SK-N-SH (cell line): ENCODE results near the gene WLS. TPM values are rescaled to one million over a fixed set of nuclear protein-coding genes. Genes with fewer than 3 reads are reported as not detected.
A peak's percentile ranks its signal among the peaks of the same experiment; 100 is the strongest.

ENCODE experiments used
- CTCF ChIA-PET: fragments of 300-600, 350-600 bp; formaldehyde crosslinking; extraction: SDS; loops from one replicate; lab custom pipeline; 2021; lab: Yijun Ruan, JAX
- POLR2A ChIA-PET: fragments of 350-600 bp; sonication (Branson Sonifier 250); formaldehyde crosslinking; extraction: SDS; loops from one replicate; lab custom pipeline; 2020; ENCODE audit warnings: antibody characterized with exemption, inconsistent platforms; lab: Yijun Ruan, JAX
- DNase-seq: peaks from one replicate; pipeline ENCODE4 v3.0.0; 2012
- H2AFZ ChIP-seq: fragments of 200-600 bp; sonication (generic); 2 replicates; pipeline ENCODE4 v1.8.1; 2016; ENCODE audit warnings: antibody characterized with exemption, mild to moderate bottlenecking, low read depth
- H3F3A ChIP-seq: fragments of 200-600 bp; sonication (generic); replicated peaks from 2 replicates; pipeline ENCODE3; 2016; ENCODE audit warnings: antibody characterized with exemption, mild to moderate bottlenecking; ENCODE audit not compliant: insufficient read depth
- H3K27ac ChIP-seq, 2 experiments: fragments of 200-500 bp in 1 of 2; fragments of 200-600 bp in 1 of 2; sonication (Bioruptor generic) in 1 of 2; sonication (generic), shearing (Covaris generic) in 1 of 2; 2 replicates each; pipeline versions ENCODE4 v1.5.1 to v1.6.1; 2014 to 2016; ENCODE audit warnings: low read depth in 2 of 2, inconsistent platforms in 1 of 2, low read length in 1 of 2, mild to moderate bottlenecking in 1 of 2, mixed read lengths in 1 of 2
- H3K27me3 ChIP-seq: fragments of 200-600 bp; sonication (generic), shearing (Covaris generic); 2 replicates; pipeline ENCODE4 v1.6.1; 2016; ENCODE audit warnings: mixed run types; ENCODE audit not compliant: insufficient read depth
- H3K36me3 ChIP-seq, 2 experiments: fragments of 200-500 bp in 1 of 2; fragments of 200-600 bp in 1 of 2; sonication (Bioruptor generic) in 1 of 2; sonication (generic) in 1 of 2; replicated peaks in 1 of 2; 2 replicates each; pipeline versions ENCODE3 to v1.5.1; 2014 to 2016; ENCODE audit warnings: low read length in 1 of 2, mild to moderate bottlenecking in 1 of 2; ENCODE audit not compliant: insufficient read depth in 2 of 2, control insufficient read depth in 1 of 2
- H3K4me1 ChIP-seq, 2 experiments: fragments of 200-500 bp in 1 of 2; fragments of 200-600 bp in 1 of 2; sonication (Bioruptor generic) in 1 of 2; sonication (generic), shearing (Covaris generic) in 1 of 2; 2 replicates each; pipeline versions ENCODE4 v1.5.1 to v1.6.1; 2014 to 2016; ENCODE audit warnings: low read depth in 1 of 2, low read length in 1 of 2, mixed run types in 1 of 2; ENCODE audit not compliant: insufficient read depth in 2 of 2, control insufficient read depth in 1 of 2
- H3K4me2 ChIP-seq: fragments of 200-600 bp; sonication (generic), shearing (Covaris generic); 2 replicates; pipeline ENCODE4 v1.6.1; 2017; ENCODE audit warnings: mixed run types
- H3K4me3 ChIP-seq, 2 experiments: fragments of 200-500 bp in 1 of 2; fragments of 200-600 bp in 1 of 2; sonication (Bioruptor generic) in 1 of 2; sonication (generic), shearing (Covaris generic) in 1 of 2; 2 replicates each; pipeline versions ENCODE4 v1.5.1 to v1.8.1; 2014 to 2016; ENCODE audit warnings: low read depth in 2 of 2, inconsistent platforms in 1 of 2, low read length in 1 of 2, mild to moderate bottlenecking in 1 of 2, mixed read lengths in 1 of 2, moderate library complexity in 1 of 2
- H3K79me2 ChIP-seq: fragments of 200-600 bp; sonication (generic); 2 replicates; pipeline ENCODE4 v1.8.1; 2017; ENCODE audit warnings: mild to moderate bottlenecking; ENCODE audit not compliant: insufficient read depth
- H3K9ac ChIP-seq: fragments of 200-600 bp; sonication (generic); 2 replicates; pipeline ENCODE4 v1.6.1; 2017; ENCODE audit warnings: mixed run types
- H3K9me2 ChIP-seq: fragments of 200-600 bp; sonication (generic); 2 replicates; pipeline ENCODE4 v1.6.1; 2017; ENCODE audit warnings: mixed run types
- H3K9me3 ChIP-seq: fragments of 200-600 bp; sonication (generic); 2 replicates; pipeline ENCODE4 v1.6.1; 2017; ENCODE audit warnings: mixed run types, mild to moderate bottlenecking, moderate library complexity
- H4K20me1 ChIP-seq: fragments of 200-600 bp; sonication (generic); 2 replicates; pipeline ENCODE4 v1.6.1; 2017; ENCODE audit warnings: mild to moderate bottlenecking, mixed run types; ENCODE audit not compliant: insufficient read depth
- FOSL2 ChIP-seq: IDR thresholded peaks from 2 replicates; pipeline ENCODE4 v1.4.0; 2012; ENCODE audit warnings: low read depth, mild to moderate bottlenecking, moderate library complexity, borderline replicate concordance
- FOXJ3 ChIP-seq: sonication (generic); formaldehyde crosslinking; IDR thresholded peaks from 2 replicates; pipeline ENCODE4 v1.5.1; 2020; ENCODE audit warnings: mild to moderate bottlenecking, missing genetic modification reagents
- GABPA ChIP-seq: IDR thresholded peaks from 2 replicates; pipeline ENCODE4 v1.4.0; 2012; ENCODE audit warnings: low read depth, mild to moderate bottlenecking
- GATA2 ChIP-seq: sonication (generic); formaldehyde crosslinking; IDR thresholded peaks from 2 replicates; pipeline ENCODE4 v1.5.0; 2020; ENCODE audit warnings: mild to moderate bottlenecking, missing genetic modification reagents
- JUND ChIP-seq: IDR thresholded peaks from 2 replicates; pipeline ENCODE4 v1.4.0; 2012
- MEF2A ChIP-seq: IDR thresholded peaks from 2 replicates; pipeline ENCODE4 v1.4.0; 2012; ENCODE audit warnings: low read depth, borderline replicate concordance
- MXI1 ChIP-seq: IDR thresholded peaks from 2 replicates; pipeline ENCODE4 v1.6.1; 2012; ENCODE audit warnings: mild to moderate bottlenecking, low read depth, low read length, improper control_type of control experiment
- NFIC ChIP-seq: IDR thresholded peaks from 2 replicates; pipeline ENCODE4 v1.4.0; 2012; ENCODE audit warnings: borderline replicate concordance
- NRF1 ChIP-seq: IDR thresholded peaks from 2 replicates; pipeline ENCODE4 v1.6.1; 2012; ENCODE audit warnings: low read depth, mild to moderate bottlenecking, low read length
- POLR2AphosphoS5 ChIP-seq: IDR thresholded peaks from 2 replicates; pipeline ENCODE4 v1.6.1; 2012; ENCODE audit warnings: low read depth, low read length
- RXRA ChIP-seq: IDR thresholded peaks from 2 replicates; pipeline ENCODE4 v1.4.0; 2012; ENCODE audit warnings: low read depth, mild to moderate bottlenecking, borderline replicate concordance
- TCF12 ChIP-seq: IDR thresholded peaks from 2 replicates; pipeline ENCODE4 v1.4.0; 2012
- TEAD4 ChIP-seq: IDR thresholded peaks from 2 replicates; pipeline ENCODE4 v1.4.0; 2012; ENCODE audit warnings: mild to moderate bottlenecking, borderline replicate concordance; ENCODE audit not compliant: insufficient read depth
- WGBS: methylation state at CpG from one replicate; pipeline ENCODE4 v1.1.6; 2017; ENCODE audit warnings: low lambda C conversion rate; 5-methylcytosine and 5-hydroxymethylcytosine counted together
- polyA plus RNA-seq, 3 experiments: library from polyadenylated mRNA; depleted of rRNA; stranded (reverse); fragments of >200 nt; gene quantifications; 2 replicates each; pipeline ENCODE4 v1.2.3, GENCODE V29; 2012
- TF ChIP-seq, protein P1 (sequence below): IDR thresholded peaks from 2 replicates; pipeline ENCODE4 v1.6.1; 2012; ENCODE audit warnings: mild to moderate bottlenecking, low read depth, low read length, moderate library complexity
- TF ChIP-seq, protein P2 (sequence below): IDR thresholded peaks from 2 replicates; pipeline ENCODE4 v1.4.0; 2012; ENCODE audit warnings: low read depth, borderline replicate concordance
- TF ChIP-seq, protein P3 (sequence below): IDR thresholded peaks from 2 replicates; pipeline ENCODE4; 2012
- TF ChIP-seq, protein P4 (sequence below): fragments of 150-350 bp; IDR thresholded peaks from 2 replicates; pipeline ENCODE4 v1.6.1; 2016; ENCODE audit warnings: mild to moderate bottlenecking, low read depth, low read length

WLS gene
- polyA plus RNA-seq, 1 of the 3 experiments (the other 2 are of a cell fraction), result 69.0 TPM

DNA sequence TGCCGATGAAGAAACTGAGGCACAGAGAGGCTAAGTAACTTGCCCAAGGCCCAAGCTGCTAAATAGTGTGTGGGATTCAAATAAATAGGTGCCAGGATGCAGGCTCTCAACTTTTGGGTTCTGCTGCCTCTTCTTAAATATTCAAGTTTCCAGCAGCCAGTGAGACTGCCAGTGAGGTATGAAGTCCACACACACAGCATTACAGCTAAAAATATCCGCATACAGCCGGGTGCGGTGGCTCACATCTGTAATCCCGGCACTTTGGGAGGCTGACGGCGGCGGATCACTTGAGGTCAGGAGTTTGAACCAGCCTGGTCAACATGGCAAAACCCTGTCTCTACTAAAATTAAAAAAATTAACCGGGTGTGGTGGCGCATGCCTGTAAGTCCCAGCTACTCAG, 103.5 kb downstream of the WLS start:
- Histone ChIP-seq H3K4me3 (no peak overlapping the region), H3K9ac (no peak overlapping the region), H3K9me3 (no peaks in the 10 kb centered on the region), H3F3A (no peaks in the 10 kb centered on the region), H3K9me2 (no peaks in the 10 kb centered on the region), H3K27me3 (no peaks in the 10 kb centered on the region), H3K4me2 (no peak overlapping the region), H4K20me1 (no peaks in the 10 kb centered on the region), H3K36me3 (peaks cover 41 to 44% of the 10 kb centered on the region in 2 experiments), H3K4me1 (peaks cover 4 to 8% of the 10 kb centered on the region in 2 experiments; a peak in 1 of 4 replicates), H3K79me2 (no peaks in the 10 kb centered on the region), H2AFZ (no peak overlapping the region), H3K27ac (no peak overlapping the region)
- POLR2A ChIA-PET, result no interaction called here
- CTCF ChIA-PET, result interaction anchor here (1.7 to 6.1 kb wide), 3 partner anchors 8 to 215 kb away, joined by 4 to 25 read pairs (median 6); no protein-coding TSS in a partner anchor
- no peak for DNase-seq
- TF ChIP-seq TCF12, result no peak
- no peak for TF ChIP-seq TEAD4
- no peak for TF ChIP-seq MEF2A
- TF ChIP-seq POLR2AphosphoS5, result no peak
- no peak for TF ChIP-seq RXRA
- TF ChIP-seq GATA2, result no peak
- WGBS, result 84% methylated on average over 10 of the region's 10 CpGs

DNA sequence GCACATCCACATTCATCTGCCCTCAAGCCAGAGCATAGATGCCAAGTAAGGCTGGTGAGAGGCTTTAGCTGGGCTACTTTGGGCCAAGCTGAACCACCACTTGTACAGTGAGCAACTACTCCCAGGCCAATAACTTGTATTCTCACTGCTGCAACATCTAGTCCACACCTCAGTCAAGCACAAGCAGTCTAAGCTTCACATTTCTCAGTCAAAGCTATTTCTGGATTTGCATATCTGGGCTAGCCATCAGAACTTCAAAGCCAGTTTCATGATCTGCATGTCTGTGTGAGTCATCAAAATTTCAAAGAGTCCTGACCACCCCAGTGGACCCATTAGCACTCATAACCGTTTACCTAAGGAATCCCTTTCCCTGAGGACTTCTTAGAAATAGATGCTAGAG, 104.2 kb downstream of the WLS start:
- Histone ChIP-seq H3K4me3 (no peak overlapping the region), H3F3A (peaks cover 2% of the 10 kb centered on the region), H2AFZ (no peak overlapping the region), H3K9me2 (no peaks in the 10 kb centered on the region), H4K20me1 (no peaks in the 10 kb centered on the region), H3K36me3 (peaks cover 38% of the 10 kb centered on the region in 2 experiments), H3K9me3 (no peaks in the 10 kb centered on the region), H3K9ac (no peak overlapping the region), H3K79me2 (no peaks in the 10 kb centered on the region), H3K27ac (no peak overlapping the region), H3K4me2 (no peak overlapping the region), H3K27me3 (no peaks in the 10 kb centered on the region), H3K4me1 (peaks cover 4 to 8% of the 10 kb centered on the region in 2 experiments; a peak in 1 of 4 replicates)
- POLR2A ChIA-PET, result no interaction called here
- 31% methylated on average over 1 of the region's 1 CpG for WGBS
- TF ChIP-seq, protein P1, sequence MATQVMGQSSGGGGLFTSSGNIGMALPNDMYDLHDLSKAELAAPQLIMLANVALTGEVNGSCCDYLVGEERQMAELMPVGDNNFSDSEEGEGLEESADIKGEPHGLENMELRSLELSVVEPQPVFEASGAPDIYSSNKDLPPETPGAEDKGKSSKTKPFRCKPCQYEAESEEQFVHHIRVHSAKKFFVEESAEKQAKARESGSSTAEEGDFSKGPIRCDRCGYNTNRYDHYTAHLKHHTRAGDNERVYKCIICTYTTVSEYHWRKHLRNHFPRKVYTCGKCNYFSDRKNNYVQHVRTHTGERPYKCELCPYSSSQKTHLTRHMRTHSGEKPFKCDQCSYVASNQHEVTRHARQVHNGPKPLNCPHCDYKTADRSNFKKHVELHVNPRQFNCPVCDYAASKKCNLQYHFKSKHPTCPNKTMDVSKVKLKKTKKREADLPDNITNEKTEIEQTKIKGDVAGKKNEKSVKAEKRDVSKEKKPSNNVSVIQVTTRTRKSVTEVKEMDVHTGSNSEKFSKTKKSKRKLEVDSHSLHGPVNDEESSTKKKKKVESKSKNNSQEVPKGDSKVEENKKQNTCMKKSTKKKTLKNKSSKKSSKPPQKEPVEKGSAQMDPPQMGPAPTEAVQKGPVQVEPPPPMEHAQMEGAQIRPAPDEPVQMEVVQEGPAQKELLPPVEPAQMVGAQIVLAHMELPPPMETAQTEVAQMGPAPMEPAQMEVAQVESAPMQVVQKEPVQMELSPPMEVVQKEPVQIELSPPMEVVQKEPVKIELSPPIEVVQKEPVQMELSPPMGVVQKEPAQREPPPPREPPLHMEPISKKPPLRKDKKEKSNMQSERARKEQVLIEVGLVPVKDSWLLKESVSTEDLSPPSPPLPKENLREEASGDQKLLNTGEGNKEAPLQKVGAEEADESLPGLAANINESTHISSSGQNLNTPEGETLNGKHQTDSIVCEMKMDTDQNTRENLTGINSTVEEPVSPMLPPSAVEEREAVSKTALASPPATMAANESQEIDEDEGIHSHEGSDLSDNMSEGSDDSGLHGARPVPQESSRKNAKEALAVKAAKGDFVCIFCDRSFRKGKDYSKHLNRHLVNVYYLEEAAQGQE, result no peak
- TF ChIP-seq GABPA (no peak), MEF2A (peak; percentile 29; the same call in 1 of the 2 replicates), MXI1 (no peak), TEAD4 (no peak), NFIC (no peak), JUND (peak; percentile 53), TCF12 (no peak), GATA2 (no peak), NRF1 (no peak), FOSL2 (peak; percentile 35; the same call in 1 of the 2 replicates), FOXJ3 (CRISPR knock-in tag) (no peak)
- TF ChIP-seq, protein P2, sequence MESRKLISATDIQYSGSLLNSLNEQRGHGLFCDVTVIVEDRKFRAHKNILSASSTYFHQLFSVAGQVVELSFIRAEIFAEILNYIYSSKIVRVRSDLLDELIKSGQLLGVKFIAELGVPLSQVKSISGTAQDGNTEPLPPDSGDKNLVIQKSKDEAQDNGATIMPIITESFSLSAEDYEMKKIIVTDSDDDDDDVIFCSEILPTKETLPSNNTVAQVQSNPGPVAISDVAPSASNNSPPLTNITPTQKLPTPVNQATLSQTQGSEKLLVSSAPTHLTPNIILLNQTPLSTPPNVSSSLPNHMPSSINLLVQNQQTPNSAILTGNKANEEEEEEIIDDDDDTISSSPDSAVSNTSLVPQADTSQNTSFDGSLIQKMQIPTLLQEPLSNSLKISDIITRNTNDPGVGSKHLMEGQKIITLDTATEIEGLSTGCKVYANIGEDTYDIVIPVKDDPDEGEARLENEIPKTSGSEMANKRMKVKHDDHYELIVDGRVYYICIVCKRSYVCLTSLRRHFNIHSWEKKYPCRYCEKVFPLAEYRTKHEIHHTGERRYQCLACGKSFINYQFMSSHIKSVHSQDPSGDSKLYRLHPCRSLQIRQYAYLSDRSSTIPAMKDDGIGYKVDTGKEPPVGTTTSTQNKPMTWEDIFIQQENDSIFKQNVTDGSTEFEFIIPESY, result no peak
- TF ChIP-seq, protein P3, sequence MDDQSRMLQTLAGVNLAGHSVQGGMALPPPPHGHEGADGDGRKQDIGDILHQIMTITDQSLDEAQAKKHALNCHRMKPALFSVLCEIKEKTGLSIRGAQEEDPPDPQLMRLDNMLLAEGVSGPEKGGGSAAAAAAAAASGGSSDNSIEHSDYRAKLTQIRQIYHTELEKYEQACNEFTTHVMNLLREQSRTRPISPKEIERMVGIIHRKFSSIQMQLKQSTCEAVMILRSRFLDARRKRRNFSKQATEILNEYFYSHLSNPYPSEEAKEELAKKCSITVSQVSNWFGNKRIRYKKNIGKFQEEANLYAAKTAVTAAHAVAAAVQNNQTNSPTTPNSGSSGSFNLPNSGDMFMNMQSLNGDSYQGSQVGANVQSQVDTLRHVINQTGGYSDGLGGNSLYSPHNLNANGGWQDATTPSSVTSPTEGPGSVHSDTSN, result no peak
- TF ChIP-seq, protein P4, sequence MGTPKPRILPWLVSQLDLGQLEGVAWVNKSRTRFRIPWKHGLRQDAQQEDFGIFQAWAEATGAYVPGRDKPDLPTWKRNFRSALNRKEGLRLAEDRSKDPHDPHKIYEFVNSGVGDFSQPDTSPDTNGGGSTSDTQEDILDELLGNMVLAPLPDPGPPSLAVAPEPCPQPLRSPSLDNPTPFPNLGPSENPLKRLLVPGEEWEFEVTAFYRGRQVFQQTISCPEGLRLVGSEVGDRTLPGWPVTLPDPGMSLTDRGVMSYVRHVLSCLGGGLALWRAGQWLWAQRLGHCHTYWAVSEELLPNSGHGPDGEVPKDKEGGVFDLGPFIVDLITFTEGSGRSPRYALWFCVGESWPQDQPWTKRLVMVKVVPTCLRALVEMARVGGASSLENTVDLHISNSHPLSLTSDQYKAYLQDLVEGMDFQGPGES, result no peak
- DNase-seq, result no peak
- CTCF ChIA-PET, result interaction anchor here (2.2 kb wide), 1 partner anchor 215 kb away, joined by 6 read pairs; no protein-coding TSS in a partner anchor
